Fibroblast of the conjunctiva (primary cell): ENCODE results near the gene TUBA1C.
"Not testable (repeated sequence)": the region's sequence is repeated elsewhere in the genome, so short reads cannot be mapped to it uniquely, and the experiment has no call there.

Experiments
- DNase-seq: peaks from one replicate; pipeline ENCODE4 v3.0.0-alpha.2; 2010; ENCODE audit warnings: low read depth

Gene TUBA1C

GRCh38 chr12:49310451-49311000, 45.6 kb downstream of the TUBA1C start:
- not testable (repeated sequence) for DNase-seq

GRCh38 chr12:49314811-49315210, 49.9 kb downstream of the TUBA1C start:
- no peak for DNase-seq

- not testable (repeated sequence) for DNase-seq
These were observed 52.2 kb downstream of the TUBA1C start for GRCh38 chr12:49317118-49317517.

- not testable (repeated sequence) for DNase-seq
These were observed 55.7 kb downstream of the TUBA1C start for GRCh38 chr12:49320411-49321103.

- no peak for DNase-seq
These were observed 57.5 kb downstream of the TUBA1C start for GRCh38 chr12:49322367-49322707.

- peak; percentile 94 for DNase-seq
These were observed 58.0 kb downstream of the TUBA1C start, which contains the start of gene TROAP for GRCh38 chr12:49322708-49323523. Gene TROAP, plus strand, starts transcription at chr12:49323255. Its CDS starts 354 bp downstream, at chr12:49323609.

- DNase-seq, result no peak
These were observed 58.7 kb downstream of the TUBA1C start for GRCh38 chr12:49323524-49324097.
